Mesodermal cell (in vitro differentiated cells): Measurements from ENCODE around the gene ELMO1.

Source experiments
- H3K27ac ChIP-seq: 2 replicates; pipeline ENCODE4 v1.7.0; 2013; ENCODE audit warnings: mild to moderate bottlenecking, low read depth, low read length, moderate library complexity; ENCODE audit not compliant: severe bottlenecking
- H3K36me3 ChIP-seq: 2 replicates; pipeline ENCODE4 v1.7.1; 2013; ENCODE audit warnings: mild to moderate bottlenecking, low read length, moderate library complexity; ENCODE audit not compliant: control insufficient read depth, insufficient read depth
- H3K4me1 ChIP-seq: one replicate; pipeline ENCODE4 v1.7.1; 2013; ENCODE audit warnings: mild to moderate bottlenecking, low read length; ENCODE audit not compliant: insufficient read depth, control insufficient read depth, poor library complexity, severe bottlenecking
- H3K4me3 ChIP-seq: 2 replicates; pipeline ENCODE4 v1.7.0; 2013; ENCODE audit warnings: low read length, control low read depth, mild to moderate bottlenecking; ENCODE audit not compliant: insufficient read depth, poor library complexity, severe bottlenecking; ENCODE audit errors: extremely low read depth
- H3K9me3 ChIP-seq: 2 replicates; pipeline ENCODE4 v1.7.1; 2013; ENCODE audit warnings: mild to moderate bottlenecking, low read length, moderate library complexity; ENCODE audit not compliant: control insufficient read depth
- WGBS, 2 experiments: methylation state at CpG; one replicate each; pipeline ENCODE4 v1.1.5; 2013; ENCODE audit warnings: missing lambda C conversion rate in 2 of 2; ENCODE audit not compliant: insufficient coverage in 2 of 2; 5-methylcytosine and 5-hydroxymethylcytosine counted together

The ELMO1 gene

GRCh38 chr7:37310327-37311080, 138.2 kb downstream of the ELMO1 start:
- peaks cover 13% of the 10 kb centered on the region for H3K36me3 ChIP-seq
- H3K9me3 ChIP-seq: no peaks in the 10 kb centered on the region
- WGBS, 2 experiments: 80% methylated on average over 1 of the region's 3 CpGs; no CpG with 5 or more reads in 1 of the 2 experiments
- no peaks in the 10 kb centered on the region for H3K4me1 ChIP-seq
- H3K4me3 ChIP-seq: no peak overlapping the region
- H3K27ac ChIP-seq: no peak overlapping the region

DNA sequence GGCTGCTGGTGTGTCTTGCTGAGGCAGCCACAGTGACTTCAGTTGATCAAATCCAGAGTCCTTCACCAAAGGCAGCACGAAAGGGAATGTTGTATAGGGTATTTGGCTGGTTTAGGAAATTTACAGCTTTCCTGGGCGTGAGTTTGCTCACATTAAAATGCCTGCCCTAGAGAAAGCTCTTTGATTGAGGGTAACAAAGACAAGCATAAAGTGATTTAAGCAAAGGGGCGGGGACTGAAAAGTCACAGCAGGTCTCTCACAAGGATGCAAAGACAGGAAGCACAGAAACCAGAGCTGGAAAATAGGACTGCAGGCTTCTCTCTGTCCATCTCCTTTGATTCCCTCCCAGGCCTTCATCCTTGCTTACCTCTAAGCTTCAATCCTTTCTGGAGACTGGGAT, 139.2 kb downstream of the ELMO1 start:
- Histone ChIP-seq H3K36me3 (peaks cover 13% of the 10 kb centered on the region), H3K4me1 (no peaks in the 10 kb centered on the region), H3K9me3 (no peaks in the 10 kb centered on the region), H3K4me3 (no peak overlapping the region), H3K27ac (no peak overlapping the region)
- 84 to 91% methylated on average over 3 of the region's 3 CpGs for WGBS, 2 experiments

- Histone ChIP-seq H3K4me1 (no peaks in the 10 kb centered on the region), H3K4me3 (no peak overlapping the region), H3K9me3 (no peaks in the 10 kb centered on the region), H3K36me3 (peaks cover 13% of the 10 kb centered on the region), H3K27ac (no peak overlapping the region)
- 94 to 100% methylated on average over 1 to 2 of the region's 3 CpGs for WGBS, 2 experiments
Observed at GRCh38 chr7:37304921-37305320, 143.7 kb downstream of the ELMO1 start.

DNA sequence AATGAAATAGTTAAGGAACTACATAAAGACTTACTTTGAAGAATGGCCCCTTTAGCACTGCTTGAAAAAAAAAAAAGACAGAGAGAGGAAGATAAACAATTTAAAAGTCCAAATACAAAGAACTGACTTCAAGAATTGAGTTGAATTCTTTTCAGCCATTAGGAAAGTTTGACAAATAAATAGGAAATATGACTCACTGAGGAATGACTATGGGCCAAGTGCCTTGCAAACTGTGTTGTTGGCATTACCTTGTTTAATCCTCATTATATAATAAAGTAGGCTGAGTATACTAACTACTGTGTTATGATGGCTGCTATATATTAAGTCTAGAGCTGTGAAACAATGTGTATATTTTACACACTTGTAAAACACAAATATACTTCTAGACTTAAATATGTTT, 151.1 kb downstream of the ELMO1 start:
- H3K4me3 ChIP-seq: no peak overlapping the region
- no peaks in the 10 kb centered on the region for H3K9me3 ChIP-seq
- H3K4me1 ChIP-seq: no peaks in the 10 kb centered on the region
- H3K36me3 ChIP-seq: peaks cover 4% of the 10 kb centered on the region
- no peak overlapping the region for H3K27ac ChIP-seq

GRCh38 chr7:37295401-37295800, 153.3 kb downstream of the ELMO1 start:
- Histone ChIP-seq H3K4me3 (no peak overlapping the region), H3K27ac (no peak overlapping the region), H3K36me3 (no peaks in the 10 kb centered on the region), H3K4me1 (no peaks in the 10 kb centered on the region), H3K9me3 (no peaks in the 10 kb centered on the region)
- WGBS, 2 experiments: no CpG with 5 or more reads among the region's 1 CpG

DNA sequence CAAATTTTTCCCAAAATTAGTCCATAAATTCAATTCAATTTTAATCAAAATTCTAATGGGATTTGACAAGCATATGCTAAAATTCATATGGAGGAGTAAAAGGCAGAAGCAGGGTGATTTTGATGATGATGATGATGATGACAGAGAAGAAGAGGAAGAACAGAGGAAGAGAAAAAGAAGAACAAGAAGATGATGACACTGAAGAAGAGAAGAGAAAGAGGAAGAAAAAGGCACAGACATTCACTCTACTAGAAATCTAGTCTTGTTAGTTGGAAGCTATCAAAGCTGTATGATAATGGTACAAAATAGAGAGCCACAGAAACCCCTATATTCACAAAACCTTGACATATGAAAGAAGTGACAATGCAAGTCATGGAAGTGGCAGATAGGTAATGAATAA, 157.9 kb downstream of the ELMO1 start:
- Histone ChIP-seq H3K4me3 (no peak overlapping the region), H3K4me1 (peaks cover 3% of the 10 kb centered on the region), H3K27ac (no peak overlapping the region), H3K36me3 (no peaks in the 10 kb centered on the region), H3K9me3 (no peaks in the 10 kb centered on the region)

- Histone ChIP-seq H3K4me1 (peaks cover 3% of the 10 kb centered on the region), H3K27ac (no peak overlapping the region), H3K36me3 (no peaks in the 10 kb centered on the region), H3K9me3 (no peaks in the 10 kb centered on the region), H3K4me3 (no peak overlapping the region)
- WGBS, 2 experiments: no CpG with 5 or more reads among the region's 1 CpG
Observed at GRCh38 chr7:37289781-37290180, 158.9 kb downstream of the ELMO1 start.

DNA sequence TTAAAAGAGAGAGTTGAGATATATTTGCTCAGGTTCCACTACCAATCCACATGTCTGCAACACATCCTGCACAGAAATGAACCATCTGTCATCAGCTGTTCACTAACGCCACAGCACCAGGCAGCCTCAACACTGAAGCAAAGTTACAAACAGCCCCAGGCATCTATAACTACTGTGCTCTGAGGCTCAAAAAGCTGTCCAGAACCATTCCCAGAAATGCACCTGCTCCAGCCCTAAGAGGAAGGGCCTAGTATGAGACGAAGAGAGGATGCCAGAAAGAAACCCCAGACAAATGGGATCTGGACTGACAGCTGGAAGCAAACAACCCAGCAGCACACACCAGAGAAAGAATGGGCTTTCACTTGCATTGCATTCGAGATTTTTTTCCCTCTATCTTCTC, 159.3 kb downstream of the ELMO1 start:
- Histone ChIP-seq H3K36me3 (no peaks in the 10 kb centered on the region), H3K9me3 (no peaks in the 10 kb centered on the region), H3K27ac (no peak overlapping the region), H3K4me3 (no peak overlapping the region), H3K4me1 (peaks cover 3% of the 10 kb centered on the region)
- 100% methylated on average over 1 to 2 of the region's 3 CpGs for WGBS, 2 experiments

DNA sequence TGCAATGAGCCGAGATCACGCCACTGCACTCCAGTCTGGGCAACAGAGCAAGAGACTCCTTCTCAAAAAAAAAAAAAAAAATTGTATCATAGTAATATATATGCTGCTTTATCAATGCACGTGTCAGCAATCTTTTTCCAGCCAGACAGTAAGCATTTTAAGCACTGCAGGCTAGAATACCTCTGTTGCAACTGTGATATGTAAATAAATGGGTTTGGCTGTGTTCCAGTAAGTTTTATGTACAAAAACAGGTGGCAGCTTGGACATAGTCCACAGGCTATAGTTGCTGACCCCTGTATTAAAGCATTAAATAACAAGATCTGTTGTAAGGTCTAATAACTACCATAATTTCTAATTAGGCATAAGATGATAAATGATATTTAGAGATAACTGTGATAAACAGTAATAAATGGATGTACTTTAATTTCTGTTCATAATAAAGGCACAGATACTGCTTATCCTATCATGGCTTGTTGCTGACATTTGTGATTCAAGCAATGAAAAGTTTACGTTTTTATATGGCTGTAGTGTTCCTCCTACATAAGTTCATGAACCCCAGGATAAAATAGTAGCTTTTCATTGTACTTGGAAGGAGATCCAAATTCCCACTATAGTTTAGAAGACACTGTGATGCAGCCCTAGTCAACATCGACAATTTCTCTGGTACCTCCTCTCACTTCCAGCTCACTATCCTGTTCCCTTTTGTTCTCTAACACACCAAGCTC, 161.4 kb downstream of the ELMO1 start:
- Histone ChIP-seq H3K4me1 (peaks cover 10% of the 10 kb centered on the region), H3K4me3 (no peak overlapping the region), H3K9me3 (no peaks in the 10 kb centered on the region), H3K27ac (no peak overlapping the region), H3K36me3 (no peaks in the 10 kb centered on the region)
- WGBS, 2 experiments: 90 to 93% methylated on average over 1 of the region's 5 CpGs

DNA sequence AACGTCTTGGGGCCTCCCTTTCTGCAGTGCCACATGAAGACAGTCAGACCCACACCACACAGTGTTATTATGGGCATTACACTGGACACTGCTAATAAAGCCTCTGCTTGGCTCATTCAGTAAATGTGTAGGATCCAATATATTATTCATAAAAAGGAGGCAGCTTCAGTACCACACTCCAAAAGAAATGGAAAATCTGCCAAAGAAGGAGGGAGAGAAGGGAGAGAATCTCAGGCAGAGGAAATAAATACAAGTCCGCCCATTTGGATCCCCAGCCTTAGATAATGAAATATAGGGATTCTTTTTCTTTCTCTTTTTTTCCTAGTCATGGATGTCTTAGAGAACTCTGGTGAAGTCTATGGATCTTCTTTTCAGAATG, 162.2 kb downstream of the ELMO1 start:
- no CpG with 5 or more reads among the region's 2 CpGs for WGBS, 2 experiments

GRCh38 chr7:37285706-37286453, 162.8 kb downstream of the ELMO1 start:
- Histone ChIP-seq H3K4me3 (no peak overlapping the region), H3K27ac (no peak overlapping the region), H3K9me3 (no peaks in the 10 kb centered on the region), H3K4me1 (peaks cover 10% of the 10 kb centered on the region), H3K36me3 (no peaks in the 10 kb centered on the region)
- WGBS, 2 experiments: 88 to 93% methylated on average over 1 to 3 of the region's 5 CpGs

More for the DNA sequence above, 162.2 kb downstream of the ELMO1 start:
- no peaks in the 10 kb centered on the region for H3K9me3 ChIP-seq
- no peak overlapping the region for H3K4me3 ChIP-seq
- peaks cover 10% of the 10 kb centered on the region for H3K4me1 ChIP-seq
- no peaks in the 10 kb centered on the region for H3K36me3 ChIP-seq
- no peak overlapping the region for H3K27ac ChIP-seq
